Fibroblast of lung (primary cell): ENCODE data around the gene KRTAP5-1.

Experiments
- CTCF ChIP-seq, 2 donors: IDR thresholded peaks in 1 of 2; conservative IDR thresholded peaks in 1 of 2; 1 replicate in 1 of 2; 2 replicates in 1 of 2; pipeline ENCODE4 v1.5.1; 2011 to 2012; ENCODE audit warnings: low read length in 2 of 2, control low read depth in 1 of 2, inconsistent platforms in 1 of 2, low read depth in 1 of 2, mild to moderate bottlenecking in 1 of 2
- EZH2 ChIP-seq: IDR thresholded peaks from 2 replicates; pipeline ENCODE4 v1.5.1; 2012; ENCODE audit warnings: low read length, control low read depth, mild to moderate bottlenecking; ENCODE audit errors: missing control alignments

DNA sequence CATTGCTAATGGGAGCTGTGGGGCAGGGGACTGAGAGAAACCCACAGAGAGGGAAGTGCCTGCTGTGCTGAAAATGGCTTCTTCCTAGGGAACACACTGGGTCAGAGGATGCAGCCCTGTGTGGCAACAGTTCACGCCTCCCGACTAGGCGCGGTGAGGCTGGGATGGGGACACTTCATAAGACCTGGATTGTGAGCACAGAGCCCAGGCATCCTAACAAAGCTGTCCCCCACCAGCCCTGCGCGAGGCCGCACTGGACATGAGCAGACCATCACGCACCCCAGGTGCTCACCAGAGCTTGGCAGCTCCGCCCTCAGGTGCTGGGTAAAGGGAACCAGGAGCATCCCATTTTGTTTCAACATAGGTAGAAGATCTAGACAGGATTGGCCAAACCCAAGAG, 38.6 kb upstream of the KRTAP5-1 start:
- no peak for TF ChIP-seq CTCF (conservative IDR thresholded peaks at IDR 0.05 in 1 of 2, IDR thresholded peaks at IDR 0.05 in 1 of 2; ENCODE audit: low read depth in 1 of 2, low read length in 2 of 2)
- no peak for TF ChIP-seq EZH2
